SK-N-SH (cell line): ENCODE data around the gene NDEL1. TPM values are rescaled to one million over a fixed set of nuclear protein-coding genes. Genes with fewer than 3 reads are reported as not detected.

ENCODE experiments used
- CTCF ChIA-PET: fragments of 300-600, 350-600 bp; formaldehyde crosslinking; extraction: SDS; loops from one replicate; lab custom pipeline; 2021; lab: Yijun Ruan, JAX
- POLR2A ChIA-PET: fragments of 350-600 bp; sonication (Branson Sonifier 250); formaldehyde crosslinking; extraction: SDS; loops from one replicate; lab custom pipeline; 2020; ENCODE audit warnings: antibody characterized with exemption, inconsistent platforms; lab: Yijun Ruan, JAX
- DNase-seq: peaks from one replicate; pipeline ENCODE4 v3.0.0; 2012
- H2AFZ ChIP-seq: fragments of 200-600 bp; sonication (generic); 2 replicates; pipeline ENCODE4 v1.8.1; 2016; ENCODE audit warnings: antibody characterized with exemption, mild to moderate bottlenecking, low read depth
- H3F3A ChIP-seq: fragments of 200-600 bp; sonication (generic); replicated peaks from 2 replicates; pipeline ENCODE3; 2016; ENCODE audit warnings: antibody characterized with exemption, mild to moderate bottlenecking; ENCODE audit not compliant: insufficient read depth
- H3K27ac ChIP-seq, 2 experiments: fragments of 200-500 bp in 1 of 2; fragments of 200-600 bp in 1 of 2; sonication (Bioruptor generic) in 1 of 2; sonication (generic), shearing (Covaris generic) in 1 of 2; 2 replicates each; pipeline versions ENCODE4 v1.5.1 to v1.6.1; 2014 to 2016; ENCODE audit warnings: low read depth in 2 of 2, inconsistent platforms in 1 of 2, low read length in 1 of 2, mild to moderate bottlenecking in 1 of 2, mixed read lengths in 1 of 2
- H3K27me3 ChIP-seq: fragments of 200-600 bp; sonication (generic), shearing (Covaris generic); 2 replicates; pipeline ENCODE4 v1.6.1; 2016; ENCODE audit warnings: mixed run types; ENCODE audit not compliant: insufficient read depth
- H3K36me3 ChIP-seq, 2 experiments: fragments of 200-500 bp in 1 of 2; fragments of 200-600 bp in 1 of 2; sonication (Bioruptor generic) in 1 of 2; sonication (generic) in 1 of 2; replicated peaks in 1 of 2; 2 replicates each; pipeline versions ENCODE3 to v1.5.1; 2014 to 2016; ENCODE audit warnings: low read length in 1 of 2, mild to moderate bottlenecking in 1 of 2; ENCODE audit not compliant: insufficient read depth in 2 of 2, control insufficient read depth in 1 of 2
- H3K4me1 ChIP-seq, 2 experiments: fragments of 200-500 bp in 1 of 2; fragments of 200-600 bp in 1 of 2; sonication (Bioruptor generic) in 1 of 2; sonication (generic), shearing (Covaris generic) in 1 of 2; 2 replicates each; pipeline versions ENCODE4 v1.5.1 to v1.6.1; 2014 to 2016; ENCODE audit warnings: low read depth in 1 of 2, low read length in 1 of 2, mixed run types in 1 of 2; ENCODE audit not compliant: insufficient read depth in 2 of 2, control insufficient read depth in 1 of 2
- H3K4me2 ChIP-seq: fragments of 200-600 bp; sonication (generic), shearing (Covaris generic); 2 replicates; pipeline ENCODE4 v1.6.1; 2017; ENCODE audit warnings: mixed run types
- H3K4me3 ChIP-seq, 2 experiments: fragments of 200-500 bp in 1 of 2; fragments of 200-600 bp in 1 of 2; sonication (Bioruptor generic) in 1 of 2; sonication (generic), shearing (Covaris generic) in 1 of 2; 2 replicates each; pipeline versions ENCODE4 v1.5.1 to v1.8.1; 2014 to 2016; ENCODE audit warnings: low read depth in 2 of 2, inconsistent platforms in 1 of 2, low read length in 1 of 2, mild to moderate bottlenecking in 1 of 2, mixed read lengths in 1 of 2, moderate library complexity in 1 of 2
- H3K79me2 ChIP-seq: fragments of 200-600 bp; sonication (generic); 2 replicates; pipeline ENCODE4 v1.8.1; 2017; ENCODE audit warnings: mild to moderate bottlenecking; ENCODE audit not compliant: insufficient read depth
- H3K9ac ChIP-seq: fragments of 200-600 bp; sonication (generic); 2 replicates; pipeline ENCODE4 v1.6.1; 2017; ENCODE audit warnings: mixed run types
- H3K9me2 ChIP-seq: fragments of 200-600 bp; sonication (generic); 2 replicates; pipeline ENCODE4 v1.6.1; 2017; ENCODE audit warnings: mixed run types
- H3K9me3 ChIP-seq: fragments of 200-600 bp; sonication (generic); 2 replicates; pipeline ENCODE4 v1.6.1; 2017; ENCODE audit warnings: mixed run types, mild to moderate bottlenecking, moderate library complexity
- H4K20me1 ChIP-seq: fragments of 200-600 bp; sonication (generic); 2 replicates; pipeline ENCODE4 v1.6.1; 2017; ENCODE audit warnings: mild to moderate bottlenecking, mixed run types; ENCODE audit not compliant: insufficient read depth
- EP300 ChIP-seq, 2 experiments: IDR thresholded peaks; 2 replicates each; pipeline versions ENCODE4 v1.4.0 to v1.6.1; 2012; ENCODE audit warnings: borderline replicate concordance in 1 of 2, low read depth in 1 of 2, low read length in 1 of 2
- FOXM1 ChIP-seq: IDR thresholded peaks from 2 replicates; pipeline ENCODE4 v1.4.0; 2012; ENCODE audit warnings: low read depth, mild to moderate bottlenecking
- GABPA ChIP-seq: IDR thresholded peaks from 2 replicates; pipeline ENCODE4 v1.4.0; 2012; ENCODE audit warnings: low read depth, mild to moderate bottlenecking
- MAX ChIP-seq: IDR thresholded peaks from 2 replicates; pipeline ENCODE4 v1.4.0; 2012; ENCODE audit warnings: low read depth
- MXI1 ChIP-seq: IDR thresholded peaks from 2 replicates; pipeline ENCODE4 v1.6.1; 2012; ENCODE audit warnings: mild to moderate bottlenecking, low read depth, low read length, improper control_type of control experiment
- NFIC ChIP-seq: IDR thresholded peaks from 2 replicates; pipeline ENCODE4 v1.4.0; 2012; ENCODE audit warnings: borderline replicate concordance
- RAD21 ChIP-seq: IDR thresholded peaks from 2 replicates; pipeline ENCODE4 v1.6.1; 2012; ENCODE audit warnings: mild to moderate bottlenecking, low read length
- REST ChIP-seq: IDR thresholded peaks from 2 replicates; pipeline ENCODE4 v1.6.1; 2012; ENCODE audit warnings: mild to moderate bottlenecking, low read depth, low read length, moderate library complexity
- RFX5 ChIP-seq: IDR thresholded peaks from 2 replicates; pipeline ENCODE4 v1.6.1; 2012; ENCODE audit warnings: mild to moderate bottlenecking, improper control_type of control experiment, low read length
- SIN3A ChIP-seq: IDR thresholded peaks from 2 replicates; pipeline ENCODE4 v1.6.1; 2012; ENCODE audit warnings: low read depth, mild to moderate bottlenecking, low read length, moderate library complexity, borderline replicate concordance
- TEAD4 ChIP-seq: IDR thresholded peaks from 2 replicates; pipeline ENCODE4 v1.4.0; 2012; ENCODE audit warnings: mild to moderate bottlenecking, borderline replicate concordance; ENCODE audit not compliant: insufficient read depth
- USF2 ChIP-seq: fragments of 150-350 bp; IDR thresholded peaks from 2 replicates; pipeline ENCODE4 v1.6.1; 2017; ENCODE audit warnings: antibody characterized with exemption, low read length, low read depth, borderline replicate concordance
- ZBTB33 ChIP-seq: IDR thresholded peaks from 2 replicates; pipeline ENCODE4 v1.4.0; 2012; ENCODE audit warnings: low read depth, borderline replicate concordance
- WGBS: methylation state at CpG from one replicate; pipeline ENCODE4 v1.1.6; 2017; ENCODE audit warnings: low lambda C conversion rate; 5-methylcytosine and 5-hydroxymethylcytosine counted together
- polyA plus RNA-seq, 3 experiments: library from polyadenylated mRNA; depleted of rRNA; stranded (reverse); fragments of >200 nt; gene quantifications; 2 replicates each; pipeline ENCODE4 v1.2.3, GENCODE V29; 2012

NDEL1 gene
- polyA plus RNA-seq, 1 of the 3 experiments (the other 2 are of a cell fraction): 49.5 TPM

GRCh38 chr17:8387914-8388651 lies 47.6 kb upstream of the NDEL1 start (continued):
- no peak for TF ChIP-seq SIN3A
- no peak for TF ChIP-seq USF2

GRCh38 chr17:8391711-8392110 lies 44.0 kb upstream of the NDEL1 start:
- DNase-seq: no peak
- H3K27me3 ChIP-seq: peaks cover 12% of the 10 kb centered on the region; the same call in 1 of the 2 replicates
- no peaks in the 10 kb centered on the region for H4K20me1 ChIP-seq
- no peak overlapping the region for H3K4me2 ChIP-seq
- no peak overlapping the region for H2AFZ ChIP-seq
- H3K27ac ChIP-seq: no peak overlapping the region
- no peak overlapping the region for H3K9ac ChIP-seq
- TF ChIP-seq NFIC (no peak), REST (no peak), RFX5 (no peak), FOXM1 (no peak), GABPA (no peak), TEAD4 (no peak), EP300 (IDR thresholded peaks at IDR 0.05; ENCODE audit: borderline replicate concordance in 1 of 2, low read depth in 1 of 2, low read length in 1 of 2) (no peak), ZBTB33 (no peak), MXI1 (no peak), RAD21 (no peak), MAX (no peak)
- no peaks in the 10 kb centered on the region; the same call in 1 of the 2 replicates for H3K79me2 ChIP-seq
- POLR2A ChIA-PET: interaction anchor here (1.0 kb wide), 1 partner anchor 8 kb away, joined by 3 read pairs; no protein-coding TSS in a partner anchor
- H3F3A ChIP-seq: peaks cover 3% of the 10 kb centered on the region
- WGBS: 55% methylated on average over 6 of the region's 9 CpGs
- CTCF ChIA-PET: interaction anchor here (1.2 to 2.2 kb wide), 3 partner anchors 8 to 354 kb away, joined by 3 to 14 read pairs (median 7); no protein-coding TSS in a partner anchor
- no peak overlapping the region for H3K4me3 ChIP-seq
- no peaks in the 10 kb centered on the region; a peak in 1 of 4 replicates for H3K4me1 ChIP-seq
- H3K9me2 ChIP-seq: no peaks in the 10 kb centered on the region
- no peaks in the 10 kb centered on the region for H3K9me3 ChIP-seq
- H3K36me3 ChIP-seq: no peaks in the 10 kb centered on the region
